NK-92 treated with Interleukin-12 subunit alpha and Interleukin-12 subunit beta, amount 100 ng/mL, for 24 hours (cell line): ENCODE measurements around the gene ANKRD33B.
"Not testable (repeated sequence)": the region's sequence is repeated elsewhere in the genome, so short reads cannot be mapped to it uniquely, and the experiment has no call there.

Experiments used
- DNase-seq: peaks from one replicate; lab custom pipeline; 2025; lab: John Stamatoyannopoulos, UW

Gene ANKRD33B

DNA sequence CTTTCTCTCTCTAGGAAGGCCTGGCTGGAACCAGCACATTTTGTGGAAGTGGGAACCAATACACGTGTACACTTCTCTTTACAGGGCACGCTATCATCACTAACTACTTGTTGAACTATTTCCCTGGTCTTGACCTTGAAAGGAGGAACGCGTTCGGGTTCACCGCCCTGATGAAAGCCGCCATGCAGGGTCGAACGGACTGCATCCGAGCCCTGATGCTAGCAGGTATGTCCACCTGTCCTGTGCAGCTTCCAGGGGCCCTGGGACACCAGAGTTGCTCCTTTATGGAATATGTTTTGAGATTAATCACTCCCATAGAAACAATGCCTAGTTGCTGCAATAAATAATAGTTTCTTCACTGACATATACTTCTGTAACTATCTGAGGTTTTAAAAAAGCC is 74.1 kb downstream of the ANKRD33B start:
- DNase-seq: no peak

DNA sequence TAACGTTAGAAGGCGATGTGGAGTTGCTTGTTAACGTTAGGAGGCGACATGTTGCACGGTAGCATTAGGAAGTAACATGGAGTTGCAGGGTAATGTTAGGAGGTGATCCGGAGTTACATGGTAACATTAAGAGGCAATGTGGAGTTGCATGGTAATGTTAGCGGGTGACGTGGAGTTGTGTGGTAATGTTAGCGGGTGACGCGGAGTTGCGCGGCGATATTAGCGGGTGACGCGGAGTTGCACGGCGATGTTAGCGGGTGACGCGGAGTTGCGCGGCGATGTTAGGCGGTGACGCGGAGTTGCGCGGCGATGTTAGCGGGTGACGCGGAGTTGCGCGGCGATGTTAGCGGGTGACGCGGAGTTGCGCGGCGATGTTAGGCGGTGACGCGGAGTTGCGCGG is 74.9 kb downstream of the ANKRD33B start:
- DNase-seq: not testable (repeated sequence)

DNA sequence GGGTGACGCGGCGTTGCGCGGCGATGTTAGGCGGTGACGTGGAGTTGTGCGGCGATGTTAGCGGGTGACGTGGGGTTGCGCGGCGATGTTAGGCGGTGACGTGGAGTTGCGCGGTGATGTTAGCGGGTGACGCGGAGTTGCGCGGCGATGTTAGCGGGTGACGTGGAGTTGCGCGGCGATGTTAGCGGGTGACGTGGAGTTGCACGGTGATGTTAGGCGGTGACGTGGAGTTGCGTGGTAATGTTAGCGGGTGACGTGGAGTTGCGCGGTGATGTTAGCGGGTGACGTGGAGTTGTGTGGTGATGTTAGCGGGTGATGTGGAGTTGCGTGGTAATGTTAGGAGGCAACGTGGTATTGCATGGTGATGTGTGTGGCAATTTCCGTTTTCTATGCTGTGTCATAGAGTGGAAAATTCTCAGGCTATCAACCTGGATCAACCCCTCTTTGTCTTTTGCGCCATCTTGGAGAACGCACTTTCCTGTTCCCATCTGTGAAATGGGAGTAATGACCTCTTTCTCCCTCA is 76.0 kb downstream of the ANKRD33B start:
- DNase-seq: no peak

DNA sequence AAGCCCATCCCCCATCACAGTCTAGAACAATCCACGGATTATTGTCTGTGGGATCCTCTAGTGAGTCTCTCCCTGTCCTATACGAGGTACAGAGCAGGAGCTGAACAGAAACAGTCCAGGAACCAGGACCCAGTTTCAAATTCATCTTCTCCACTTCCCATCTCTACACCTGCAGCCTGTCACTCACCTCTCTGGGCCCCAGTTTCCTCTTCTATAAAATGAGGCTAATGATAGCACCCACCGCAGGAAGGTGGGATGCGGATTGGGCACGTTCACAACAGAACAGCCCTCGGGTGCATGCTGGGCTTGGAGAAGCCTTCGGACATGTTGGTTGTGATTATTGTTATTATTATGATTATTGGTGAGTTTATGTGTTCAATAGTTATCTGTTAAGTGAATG is 78.5 kb downstream of the ANKRD33B start:
- DNase-seq: no peak

DNA sequence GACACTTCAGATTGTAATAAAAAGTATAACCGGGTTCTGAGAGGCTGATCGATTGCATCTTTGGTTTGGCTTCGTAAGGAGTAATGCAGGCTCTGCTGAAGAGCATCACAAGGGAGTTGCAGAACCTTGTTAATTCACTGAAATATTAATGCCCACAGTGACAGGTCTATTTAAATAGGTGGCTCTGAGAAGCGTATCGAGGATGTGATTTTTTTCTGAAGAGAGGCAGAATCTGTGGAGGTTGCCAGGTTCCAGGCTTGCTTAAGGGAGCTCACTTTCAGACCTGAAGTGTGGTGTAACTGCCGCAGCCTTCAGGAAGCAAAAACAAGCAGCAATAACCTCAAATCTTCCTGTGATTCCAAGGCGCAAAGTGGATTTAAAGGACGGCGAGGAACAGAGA is 80.3 kb downstream of the ANKRD33B start:
- no peak for DNase-seq

DNA sequence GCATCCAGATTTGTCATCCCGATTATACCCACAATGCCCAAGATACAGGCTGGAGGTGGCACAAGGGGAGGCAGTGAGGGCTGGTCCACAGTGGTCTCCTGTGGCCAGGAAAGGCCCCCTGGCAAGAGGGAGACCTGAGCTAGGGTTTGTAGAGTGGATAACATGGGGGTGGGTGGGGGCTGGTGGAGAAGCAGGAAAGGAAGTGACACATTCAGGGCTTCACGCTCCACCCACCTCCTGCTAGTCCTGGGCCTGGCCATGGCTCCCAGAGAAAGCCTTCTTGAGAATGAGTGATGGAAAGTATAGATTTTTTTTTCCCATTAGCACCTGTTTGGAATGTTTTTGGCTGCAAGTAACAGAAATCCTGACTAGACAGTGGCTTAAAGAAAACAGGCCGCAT is 81.3 kb downstream of the ANKRD33B start:
- no peak for DNase-seq

DNA sequence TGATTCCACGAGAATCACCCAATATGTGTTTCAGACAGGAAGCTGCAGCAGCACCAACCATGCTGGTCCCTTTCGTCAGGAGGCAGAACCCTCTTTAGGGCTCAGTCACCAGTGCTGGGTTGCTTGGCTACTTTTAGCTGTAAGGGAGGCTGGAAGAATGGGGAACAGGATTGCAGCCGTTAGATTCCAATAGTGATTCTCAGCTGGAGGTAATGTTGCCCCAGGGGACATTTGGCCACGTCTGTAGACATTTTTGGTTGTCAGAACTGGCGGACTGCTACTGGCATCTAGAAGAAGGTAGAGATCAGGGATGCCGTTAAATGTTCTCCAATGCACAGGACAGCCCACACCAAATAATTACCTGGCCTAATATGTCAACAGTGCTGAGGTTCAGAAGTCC is 81.8 kb downstream of the ANKRD33B start:
- DNase-seq: no peak

DNA sequence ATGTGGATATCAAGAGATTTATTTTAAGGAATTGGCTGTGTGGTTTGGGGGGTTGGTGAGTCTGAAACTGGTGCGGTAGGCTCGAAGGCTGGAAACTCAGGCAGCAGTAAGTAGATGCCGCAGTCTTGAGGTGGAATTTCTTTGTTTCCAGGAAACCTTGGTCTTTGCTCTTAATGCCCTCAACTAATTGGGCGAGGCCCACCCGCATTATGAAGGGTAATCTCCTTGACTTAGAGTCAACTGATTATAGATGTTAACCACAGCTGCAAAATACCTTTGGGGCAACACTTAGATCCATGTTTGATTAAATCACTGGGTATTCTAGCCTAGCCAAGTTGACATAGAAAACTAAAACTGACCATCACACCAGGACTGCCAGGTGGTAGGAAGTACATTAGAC is 83.8 kb downstream of the ANKRD33B start:
- DNase-seq: no peak

DNA sequence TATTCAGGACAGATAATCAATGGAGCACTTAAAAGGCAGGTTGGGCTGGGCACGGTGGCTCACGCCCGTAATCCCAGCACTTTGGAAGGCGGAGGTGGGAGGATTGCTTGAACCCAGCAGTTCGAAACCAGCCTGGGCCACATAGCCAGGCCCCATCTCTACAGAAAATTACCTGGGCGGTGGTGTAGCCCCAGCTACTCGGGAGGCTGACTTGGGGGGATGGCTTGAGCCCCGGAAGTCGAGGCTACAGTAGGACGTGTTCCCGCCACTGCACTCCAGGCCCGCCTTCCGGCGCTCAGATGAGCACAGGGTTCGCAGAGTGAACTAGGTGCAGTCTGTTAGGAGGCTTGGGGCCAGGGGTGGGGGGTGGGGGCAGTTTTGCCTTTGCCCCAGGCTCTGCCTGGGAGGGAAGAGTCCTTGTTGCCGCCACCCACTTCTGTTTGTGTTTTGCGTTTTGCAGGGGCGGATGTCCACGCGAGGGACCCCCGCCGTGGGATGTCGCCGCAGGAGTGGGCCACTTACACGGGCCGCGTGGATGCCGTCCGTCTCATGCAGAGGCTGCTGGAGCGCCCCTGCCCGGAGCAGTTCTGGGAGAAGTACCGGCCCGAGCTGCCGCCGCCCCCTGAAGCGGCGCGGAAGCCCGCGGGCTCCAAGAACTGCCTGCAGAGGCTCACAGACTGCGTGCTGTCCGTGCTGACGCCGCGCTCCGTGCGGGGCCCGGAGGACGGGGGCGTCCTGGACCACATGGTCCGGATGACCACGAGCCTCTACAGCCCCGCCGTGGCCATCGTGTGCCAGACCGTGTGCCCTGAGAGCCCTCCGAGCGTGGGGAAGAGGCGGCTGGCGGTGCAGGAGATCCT is 85.2 kb downstream of the ANKRD33B start:
- DNase-seq: no peak

DNA sequence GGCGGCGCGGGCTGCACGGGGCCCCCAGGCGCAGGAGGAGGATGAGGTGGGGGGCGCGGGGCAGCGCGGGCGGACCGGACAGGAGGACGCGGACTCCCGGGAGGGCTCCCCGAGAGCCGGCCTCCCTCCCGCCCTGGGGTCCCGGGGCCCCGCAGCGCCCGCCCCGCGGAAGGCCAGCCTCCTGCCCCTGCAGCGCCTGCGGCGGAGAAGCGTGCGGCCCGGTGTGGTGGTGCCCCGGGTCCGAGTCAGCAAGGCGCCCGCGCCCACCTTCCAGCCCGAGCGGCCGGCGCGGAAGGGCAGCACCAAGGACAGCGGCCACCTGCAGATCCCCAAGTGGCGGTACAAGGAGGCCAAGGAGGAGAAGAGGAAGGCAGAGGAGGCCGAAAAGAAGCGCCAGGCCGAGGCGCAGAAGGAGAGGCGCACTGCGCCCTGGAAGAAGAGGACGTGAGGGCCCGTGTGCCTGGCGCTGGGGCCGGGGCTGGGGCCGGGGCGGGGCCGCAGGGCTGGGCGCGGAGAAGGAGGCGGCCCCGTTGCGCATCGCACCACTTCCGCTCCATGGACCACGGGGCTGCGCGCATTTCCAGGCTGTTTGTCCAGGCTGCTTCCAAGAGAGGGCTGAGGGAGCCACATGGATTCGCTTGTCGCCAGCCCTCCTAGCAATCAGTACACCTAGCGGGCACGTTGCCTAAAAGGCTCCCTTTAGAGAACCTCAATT is 86.0 kb downstream of the ANKRD33B start:
- DNase-seq: no peak

DNA sequence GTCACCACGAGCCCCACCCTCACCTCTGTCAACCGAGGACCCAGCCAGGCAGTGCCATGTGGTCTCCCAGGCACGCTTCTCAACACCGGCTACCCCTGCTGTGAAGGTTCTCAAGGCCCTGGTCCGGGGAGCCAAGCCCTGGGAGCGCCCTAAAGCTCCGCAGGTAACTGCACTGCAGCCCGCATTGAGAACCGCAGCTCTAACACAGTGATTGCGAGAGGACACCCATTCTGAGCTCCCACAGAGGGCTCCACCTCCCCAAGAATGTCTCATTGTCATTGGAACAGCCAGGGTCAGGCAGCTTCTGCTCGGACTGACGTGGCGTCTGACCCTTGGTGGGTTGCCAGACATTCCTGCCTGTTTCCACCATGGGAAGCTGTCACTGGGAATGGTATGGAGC is 88.3 kb downstream of the ANKRD33B start:
- no peak for DNase-seq

DNA sequence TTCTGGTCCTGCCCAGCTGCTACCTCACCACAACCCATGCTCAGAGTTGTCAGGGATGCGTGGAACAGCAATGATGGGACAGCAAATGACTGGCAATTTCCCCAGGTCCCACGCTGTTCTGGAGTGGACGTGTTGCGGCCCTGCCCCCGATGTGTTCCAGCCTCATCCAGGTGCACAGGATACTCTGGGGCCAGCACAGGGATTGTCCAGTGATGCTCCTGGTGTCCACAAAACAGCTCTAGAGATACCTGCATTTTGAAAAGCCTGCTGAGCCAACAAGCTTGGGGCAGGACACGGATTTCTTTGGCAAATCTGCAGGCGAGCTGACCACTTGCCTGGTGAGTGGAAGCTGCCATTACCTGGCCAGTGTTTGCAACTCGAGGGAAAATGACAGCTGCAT is 88.7 kb downstream of the ANKRD33B start:
- DNase-seq: no peak

DNA sequence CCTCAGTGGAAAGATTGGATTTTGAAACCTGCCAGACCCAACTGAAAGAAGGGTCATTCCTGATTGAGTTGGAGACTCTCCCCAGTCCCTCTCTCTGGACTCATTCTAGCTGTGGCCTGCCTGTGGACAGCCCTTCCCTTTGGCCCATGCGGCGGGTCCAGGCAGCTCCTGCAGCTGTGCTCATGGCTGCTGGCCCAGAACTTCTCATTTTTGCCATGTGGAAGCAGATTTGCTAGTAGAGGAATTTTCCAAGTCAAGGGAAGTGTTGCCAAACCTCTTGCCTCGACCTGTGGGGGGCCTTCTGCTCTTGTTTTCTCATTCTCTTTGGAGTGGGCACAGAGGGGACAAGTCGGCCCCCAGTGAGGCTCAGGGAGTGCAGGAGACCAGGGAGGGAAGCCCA is 89.2 kb downstream of the ANKRD33B start:
- no peak for DNase-seq

DNA sequence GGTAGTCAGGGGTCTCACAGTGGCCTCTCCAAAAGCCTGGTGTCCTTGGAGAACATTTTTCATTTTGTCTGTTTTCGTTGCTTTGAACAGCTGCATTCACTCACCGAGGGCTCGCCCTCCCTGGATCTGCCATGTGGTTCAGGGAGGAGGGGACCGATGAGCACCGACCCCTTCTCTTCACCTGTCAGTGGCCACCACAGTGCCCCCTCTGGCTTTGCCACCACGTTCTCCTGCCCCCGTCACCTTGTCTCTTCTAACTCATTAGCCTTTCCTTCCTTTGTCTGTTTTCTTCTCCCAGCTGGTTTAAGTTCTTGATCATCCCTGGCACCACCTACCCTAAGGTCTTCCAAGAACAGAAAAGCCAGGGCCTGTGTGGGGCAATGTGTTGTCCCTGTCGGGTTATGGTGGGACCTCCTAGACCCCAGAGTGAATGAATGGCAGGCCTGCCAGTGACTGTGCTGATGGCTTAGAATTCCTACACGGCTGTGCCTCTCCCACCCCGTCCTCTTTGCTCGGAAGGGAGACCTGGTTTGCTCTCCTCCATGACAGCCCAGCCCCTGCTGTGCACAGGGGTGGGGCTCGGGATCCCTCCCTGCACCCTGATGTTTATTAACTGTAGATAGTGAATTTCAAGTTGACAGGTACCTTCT is 90.0 kb downstream of the ANKRD33B start:
- DNase-seq: no peak

DNA sequence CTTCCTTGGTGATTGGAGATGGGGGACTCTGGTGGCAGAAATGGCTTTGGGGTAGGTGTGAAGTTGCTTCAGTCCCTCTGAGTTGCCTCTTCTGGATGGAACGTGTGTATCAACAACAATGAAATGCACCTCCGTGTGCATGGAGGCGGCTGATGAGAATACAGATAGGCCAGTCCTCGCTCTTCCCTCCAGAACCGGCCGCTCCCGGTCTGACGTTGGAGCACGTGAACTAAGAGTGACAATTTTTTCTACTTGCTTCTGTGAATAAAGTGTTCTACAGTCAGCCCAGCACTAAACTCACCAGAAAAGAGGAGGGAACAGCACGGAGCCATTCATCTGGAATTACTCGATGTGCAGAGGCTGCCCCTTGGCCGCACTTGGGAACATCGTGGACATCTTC is 90.7 kb downstream of the ANKRD33B start:
- no peak for DNase-seq

DNA sequence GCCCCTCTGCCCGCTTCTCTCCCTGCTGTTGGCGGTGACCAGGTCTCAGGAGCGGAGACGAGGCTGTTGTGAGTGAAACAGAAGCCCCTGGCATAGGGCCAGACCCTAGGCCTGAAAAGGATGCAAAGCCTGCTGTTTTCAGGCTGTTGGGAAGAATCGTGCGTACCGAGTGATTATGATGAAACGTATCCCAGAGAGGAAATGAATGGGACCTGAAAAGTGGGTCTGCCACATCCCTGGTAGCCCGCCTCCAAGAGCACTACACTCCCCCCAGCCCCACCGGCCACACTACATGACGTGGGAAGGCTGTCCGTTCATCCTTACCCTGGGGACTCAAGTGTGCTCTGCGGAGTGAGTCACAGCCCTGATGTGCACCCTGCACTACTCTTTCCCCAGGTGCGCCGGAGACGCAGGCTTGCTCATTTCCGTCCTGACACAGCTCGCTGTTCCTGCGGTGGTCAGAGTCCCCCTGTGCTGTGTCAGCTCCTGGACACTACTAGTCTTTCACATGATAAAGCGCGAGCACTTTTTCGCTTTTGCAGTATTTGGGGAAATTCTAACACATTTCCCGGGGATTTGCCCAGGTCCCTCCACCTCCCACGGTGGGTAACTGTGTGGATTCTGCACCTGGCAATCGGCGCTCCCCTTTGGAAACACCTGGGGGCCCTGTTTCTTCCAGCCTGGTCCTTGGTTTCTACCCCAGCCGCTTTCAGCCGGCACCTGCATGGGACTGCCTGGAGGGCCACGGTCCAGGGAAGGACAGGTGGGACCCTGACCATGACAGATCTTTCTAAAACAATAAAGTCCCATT is 91.5 kb downstream of the ANKRD33B start:
- no peak for DNase-seq

DNA sequence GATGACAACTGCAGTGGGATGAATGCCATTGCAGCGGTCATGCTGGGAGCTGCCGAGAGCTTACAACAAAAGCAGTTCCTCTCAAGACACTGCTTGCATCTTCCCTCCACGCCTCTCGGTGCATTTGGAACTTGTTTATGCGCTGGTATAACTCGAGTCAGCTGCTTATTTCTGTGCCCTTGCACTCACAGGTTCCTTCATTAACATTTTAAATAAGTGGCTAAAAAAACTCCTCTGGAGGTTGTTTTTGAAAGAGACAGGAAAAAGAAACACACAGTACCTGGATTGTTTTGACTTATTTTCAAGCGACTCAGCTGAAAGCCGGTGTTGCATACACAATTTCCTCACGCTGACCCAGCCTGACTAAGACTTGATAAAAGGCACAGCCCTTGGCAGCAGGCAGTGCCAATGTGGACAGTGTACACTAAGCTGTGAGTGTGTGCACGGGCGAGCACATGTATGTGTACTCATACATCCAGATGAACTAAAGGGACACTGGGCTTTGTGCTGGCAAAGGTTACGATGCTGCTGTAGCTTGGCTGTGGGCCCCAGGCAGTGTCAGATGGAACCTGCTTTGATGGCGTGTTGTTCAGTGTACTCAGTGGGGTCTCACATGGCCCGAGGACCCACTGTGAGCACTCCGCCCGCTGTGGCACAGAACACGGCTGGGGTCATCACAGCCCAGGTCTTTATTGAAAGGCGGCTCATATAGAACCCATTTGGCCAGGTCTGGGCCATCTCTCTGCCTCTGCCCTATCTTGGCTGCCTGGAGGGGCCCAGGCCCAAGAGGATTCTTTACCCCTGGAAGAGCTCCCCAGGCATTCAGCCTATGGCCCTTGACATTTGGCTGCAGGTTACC is 92.3 kb downstream of the ANKRD33B start:
- DNase-seq: no peak

DNA sequence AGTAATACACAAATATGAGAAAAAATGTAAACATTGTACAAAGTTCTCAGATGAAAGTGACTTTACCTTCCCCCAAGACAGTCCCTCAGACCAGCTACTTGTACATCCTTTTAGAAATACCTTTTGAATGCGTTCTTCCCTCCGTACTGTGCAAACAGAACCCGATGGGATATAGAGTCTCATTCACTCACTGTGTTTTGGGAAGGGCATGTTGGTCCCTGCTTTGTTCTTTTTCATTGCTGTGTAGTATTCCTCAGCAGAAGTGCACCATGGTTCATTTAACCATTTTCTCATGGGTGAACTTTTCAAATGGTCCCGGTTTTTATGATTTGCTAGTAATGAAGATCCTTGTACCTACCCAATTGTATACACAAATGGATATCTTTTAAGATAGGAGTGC is 94.4 kb downstream of the ANKRD33B start:
- no peak for DNase-seq

DNA sequence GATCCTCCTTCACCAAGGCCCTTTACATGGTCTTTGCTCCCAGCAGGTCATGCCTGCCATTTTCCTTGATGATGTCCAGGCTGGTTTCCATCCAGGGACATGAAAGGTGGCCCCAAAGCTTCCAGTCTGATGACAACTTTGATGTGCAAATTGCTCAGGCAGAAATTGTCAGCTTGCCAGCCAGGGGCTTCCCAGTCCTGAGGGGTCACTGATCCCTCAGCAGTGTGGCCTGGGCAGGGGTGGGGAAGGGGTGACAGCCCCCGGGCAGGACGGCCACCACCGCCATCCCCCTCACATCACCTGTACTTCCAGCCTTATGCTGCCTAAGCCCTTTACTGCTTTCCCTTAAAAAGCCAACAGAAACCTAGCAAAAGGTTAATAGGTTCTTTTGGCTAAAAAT is 96.3 kb downstream of the ANKRD33B start:
- DNase-seq: no peak

DNA sequence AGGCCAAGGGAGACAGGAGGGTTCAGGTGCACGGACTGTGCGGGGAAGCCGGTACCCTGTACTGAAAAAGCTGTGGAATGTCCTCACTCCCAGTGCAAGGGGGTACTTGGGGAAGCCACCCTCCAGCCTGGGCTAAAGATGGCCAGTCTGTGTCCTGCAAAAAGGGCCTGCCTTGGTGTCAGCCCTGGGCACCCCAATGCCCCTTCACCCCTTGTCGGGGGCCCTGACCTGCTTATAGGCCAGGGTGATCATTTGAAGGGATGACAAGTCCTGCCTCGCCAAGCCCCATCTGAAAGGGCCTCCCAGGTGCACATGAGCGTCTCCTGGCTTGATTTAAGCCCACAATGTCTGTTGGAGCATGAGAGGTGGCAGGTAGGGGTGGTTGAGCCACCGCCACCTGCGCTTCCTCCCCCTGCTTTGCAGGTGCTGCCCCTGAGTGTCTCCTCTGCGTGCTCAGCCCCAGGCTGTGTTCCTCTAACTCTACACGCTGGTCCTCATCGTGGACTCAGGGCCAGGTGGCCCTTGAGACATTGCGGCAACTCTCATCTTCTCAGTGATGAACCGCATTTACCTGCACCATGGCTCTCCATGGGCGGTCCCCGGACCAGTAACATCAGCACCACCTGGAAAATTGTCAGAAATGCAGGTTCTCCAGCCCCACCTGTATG is 97.0 kb downstream of the ANKRD33B start:
- DNase-seq: no peak
